Nephron (organoid): ENCODE results near the gene ADCY1.

Experiments used
- H3K27ac Mint-ChIP-seq, 3 experiments: 2 replicates each; pipeline ENCODE4 v1.8.0; 2020; ENCODE audit warnings: mixed read lengths in 3 of 3, mild to moderate bottlenecking in 2 of 3, moderate library complexity in 1 of 3
- H3K27me3 Mint-ChIP-seq: 2 replicates; pipeline ENCODE4 v1.8.0; 2021; ENCODE audit warnings: low read depth, mild to moderate bottlenecking, moderate library complexity, mixed read lengths
- H3K36me3 Mint-ChIP-seq: 2 replicates; pipeline ENCODE4 v1.8.0; 2020; ENCODE audit warnings: low read depth, mixed read lengths
- H3K4me1 Mint-ChIP-seq: 2 replicates; pipeline ENCODE4 v1.8.0; 2020; ENCODE audit warnings: mixed read lengths
- H3K4me3 Mint-ChIP-seq, 3 experiments: 2 replicates each; pipeline ENCODE4 v1.8.0; 2020; ENCODE audit warnings: mild to moderate bottlenecking in 3 of 3, mixed read lengths in 3 of 3, moderate library complexity in 2 of 3
- H3K9me3 Mint-ChIP-seq: 2 replicates; pipeline ENCODE4 v1.8.0; 2020; ENCODE audit warnings: mixed read lengths
- CTCF ChIP-seq, 3 experiments: fragments of 200-600 bp; sonication (generic); IDR thresholded peaks; one replicate each; pipeline ENCODE4 v1.5.0; 2021; ENCODE audit warnings: antibody characterized with exemption in 3 of 3; ENCODE audit not compliant: unreplicated experiment in 3 of 3

Gene ADCY1

GRCh38 chr7:45710271-45711160 lies 136.3 kb downstream of the ADCY1 start:
- no peak for TF ChIP-seq CTCF (IDR thresholded peaks at IDR 0.05; ENCODE audit: unreplicated experiment in 3 of 3)
- no peaks in the 10 kb centered on the region for H3K4me1 Mint-ChIP-seq
- H3K9me3 Mint-ChIP-seq, result no peaks in the 10 kb centered on the region
- H3K27ac Mint-ChIP-seq, result no peak overlapping the region
- no peak overlapping the region for H3K4me3 Mint-ChIP-seq
- no peaks in the 10 kb centered on the region for H3K36me3 Mint-ChIP-seq
- no peaks in the 10 kb centered on the region for H3K27me3 Mint-ChIP-seq

- no peaks in the 10 kb centered on the region for H3K27me3 Mint-ChIP-seq
- H3K4me1 Mint-ChIP-seq, result no peaks in the 10 kb centered on the region
- H3K36me3 Mint-ChIP-seq, result no peaks in the 10 kb centered on the region
- no peak overlapping the region for H3K27ac Mint-ChIP-seq
- TF ChIP-seq CTCF (IDR thresholded peaks at IDR 0.05; ENCODE audit: unreplicated experiment in 3 of 3), result no peak
- H3K9me3 Mint-ChIP-seq, result no peaks in the 10 kb centered on the region
- H3K4me3 Mint-ChIP-seq, result no peak overlapping the region
Observed at GRCh38 chr7:45711161-45711490, 137.0 kb downstream of the ADCY1 start.

GRCh38 chr7:45712057-45712689 lies 138.0 kb downstream of the ADCY1 start:
- Mint-ChIP-seq H3K4me3 (no peak overlapping the region), H3K36me3 (no peaks in the 10 kb centered on the region), H3K9me3 (no peaks in the 10 kb centered on the region), H3K27ac (no peak overlapping the region), H3K27me3 (no peaks in the 10 kb centered on the region), H3K4me1 (no peaks in the 10 kb centered on the region)
- TF ChIP-seq CTCF (IDR thresholded peaks at IDR 0.05; ENCODE audit: unreplicated experiment in 3 of 3), result no peak

GRCh38 chr7:45712872-45713668 lies 138.9 kb downstream of the ADCY1 start:
- no peak overlapping the region for H3K27ac Mint-ChIP-seq
- no peaks in the 10 kb centered on the region for H3K27me3 Mint-ChIP-seq
- H3K36me3 Mint-ChIP-seq, result no peaks in the 10 kb centered on the region
- H3K4me3 Mint-ChIP-seq, result no peak overlapping the region
- TF ChIP-seq CTCF (IDR thresholded peaks at IDR 0.05; ENCODE audit: unreplicated experiment in 3 of 3), result no peak
- H3K4me1 Mint-ChIP-seq, result no peaks in the 10 kb centered on the region
- H3K9me3 Mint-ChIP-seq, result no peaks in the 10 kb centered on the region

GRCh38 chr7:45713669-45714520 lies 139.7 kb downstream of the ADCY1 start:
- H3K27me3 Mint-ChIP-seq, result no peaks in the 10 kb centered on the region

More at GRCh38 chr7:45713669-45714520, 139.7 kb downstream of the ADCY1 start:
- no peak for TF ChIP-seq CTCF (IDR thresholded peaks at IDR 0.05; ENCODE audit: unreplicated experiment in 3 of 3)
- H3K27ac Mint-ChIP-seq, result no peak overlapping the region
- H3K9me3 Mint-ChIP-seq, result no peaks in the 10 kb centered on the region
- no peak overlapping the region for H3K4me3 Mint-ChIP-seq
- H3K4me1 Mint-ChIP-seq, result no peaks in the 10 kb centered on the region
- no peaks in the 10 kb centered on the region for H3K36me3 Mint-ChIP-seq
